T-helper 22 cell (primary cell): ENCODE measurements around the gene FCHO1.
"Not testable (repeated sequence)": the region's sequence is repeated elsewhere in the genome, so short reads cannot be mapped to it uniquely, and the experiment has no call there.

ENCODE experiments used
- DNase-seq: peaks from one replicate; pipeline ENCODE4 v3.0.0-alpha.2; 2020; ENCODE audit warnings: low read depth

Gene FCHO1

DNA sequence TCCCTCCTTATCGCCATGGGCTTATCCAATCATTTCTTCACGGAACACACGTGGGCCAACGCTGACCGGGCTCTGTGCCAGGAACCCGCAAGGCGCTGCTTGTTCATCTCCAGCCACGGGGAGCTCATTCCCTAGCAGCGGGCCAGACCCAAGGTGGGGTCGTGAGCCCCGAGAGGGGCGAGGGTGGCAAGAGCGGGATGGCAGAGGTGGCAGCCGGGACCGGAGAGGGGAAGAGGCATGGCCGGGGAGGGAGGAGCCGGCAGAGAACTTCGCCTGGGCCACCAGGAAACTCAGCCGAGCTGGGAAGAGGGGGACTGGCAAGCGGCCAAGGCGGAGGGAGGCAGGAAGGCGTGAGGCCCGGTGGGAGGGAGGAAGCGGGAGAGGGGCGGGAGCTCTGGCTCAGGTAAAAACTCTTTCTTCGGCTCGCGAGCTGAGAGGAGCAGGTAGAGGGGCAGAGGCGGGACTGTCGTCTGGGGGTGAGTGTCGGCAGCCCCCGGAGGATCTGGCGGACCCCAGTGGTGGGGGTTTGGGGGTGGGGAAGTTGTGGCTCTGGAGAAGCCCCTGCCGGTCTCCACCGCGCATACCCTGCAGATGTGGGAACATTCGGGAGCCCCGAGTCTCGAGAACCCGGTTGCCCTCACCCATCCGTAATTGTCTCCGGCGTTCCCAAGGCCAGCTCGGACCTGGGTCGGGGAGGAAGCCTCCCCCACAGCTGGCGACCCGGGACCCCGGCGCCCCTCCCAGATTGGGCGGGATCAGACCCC is 43.6 kb downstream of the FCHO1 start, which contains the start of gene B3GNT3:
Gene B3GNT3, plus strand, starts transcription at position 408 of the 764 bp plus-strand sequence. CDS start 12,670 bp downstream, outside the sequence.
- DNase-seq = no peak

DNA sequence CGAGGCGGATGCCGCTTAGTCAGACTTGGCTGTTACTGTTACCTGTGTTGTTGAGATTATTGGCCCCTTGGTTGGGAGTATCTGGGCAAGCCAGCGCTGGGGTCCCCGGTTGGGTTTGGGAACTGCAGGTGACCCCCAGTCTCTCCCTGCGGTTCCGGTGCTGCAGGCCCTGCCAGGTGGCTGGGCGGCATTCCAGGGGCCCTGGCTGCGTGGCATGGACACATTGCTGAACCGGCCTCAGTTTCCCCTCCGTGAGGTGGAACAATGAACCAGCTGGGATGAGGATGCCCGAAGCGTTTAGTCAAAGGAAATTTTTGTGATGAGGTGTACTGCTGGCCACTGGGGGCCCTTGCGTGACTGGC is 44.2 kb downstream of the FCHO1 start:
- no peak for DNase-seq

DNA sequence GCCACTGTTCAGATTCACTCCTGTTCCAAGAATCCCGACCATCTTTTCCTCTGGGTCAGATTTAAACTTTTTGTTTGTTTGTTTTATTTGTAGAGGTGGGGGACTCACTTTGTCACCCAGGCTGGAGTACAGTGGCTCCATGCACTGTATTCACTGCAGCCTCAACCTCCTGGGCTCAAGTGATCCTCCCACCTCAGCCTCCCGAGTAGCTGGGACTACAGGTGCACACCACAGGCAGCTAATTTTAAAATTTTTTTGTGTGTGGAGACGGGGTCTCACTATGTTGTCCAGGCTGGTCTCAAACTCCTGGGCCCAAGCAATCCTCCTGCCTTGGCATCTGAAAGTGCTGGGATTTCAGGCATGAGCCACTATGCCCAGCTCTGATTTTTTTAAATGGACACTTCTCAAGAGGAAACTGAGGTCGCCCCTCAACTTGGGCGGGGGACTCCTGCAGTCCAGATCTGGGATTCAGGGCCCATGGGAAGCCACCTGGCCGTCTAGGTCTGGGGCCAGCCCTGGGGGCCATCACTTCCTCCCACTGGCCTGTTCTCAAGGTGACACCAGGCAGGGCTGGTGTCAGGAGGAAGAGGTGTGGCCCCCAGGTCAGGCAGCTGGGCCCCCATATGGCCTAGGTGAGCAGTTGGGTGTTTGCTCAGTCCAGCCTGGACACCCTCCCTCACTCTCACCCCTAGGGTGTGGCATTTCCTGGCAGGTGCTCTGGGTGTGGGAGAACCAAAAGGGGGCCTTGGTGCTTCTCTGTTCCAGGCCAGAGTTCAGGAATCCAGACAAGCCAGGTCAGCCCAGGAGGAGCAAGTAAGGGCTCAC is 44.9 kb downstream of the FCHO1 start:
- DNase-seq = no peak

DNA sequence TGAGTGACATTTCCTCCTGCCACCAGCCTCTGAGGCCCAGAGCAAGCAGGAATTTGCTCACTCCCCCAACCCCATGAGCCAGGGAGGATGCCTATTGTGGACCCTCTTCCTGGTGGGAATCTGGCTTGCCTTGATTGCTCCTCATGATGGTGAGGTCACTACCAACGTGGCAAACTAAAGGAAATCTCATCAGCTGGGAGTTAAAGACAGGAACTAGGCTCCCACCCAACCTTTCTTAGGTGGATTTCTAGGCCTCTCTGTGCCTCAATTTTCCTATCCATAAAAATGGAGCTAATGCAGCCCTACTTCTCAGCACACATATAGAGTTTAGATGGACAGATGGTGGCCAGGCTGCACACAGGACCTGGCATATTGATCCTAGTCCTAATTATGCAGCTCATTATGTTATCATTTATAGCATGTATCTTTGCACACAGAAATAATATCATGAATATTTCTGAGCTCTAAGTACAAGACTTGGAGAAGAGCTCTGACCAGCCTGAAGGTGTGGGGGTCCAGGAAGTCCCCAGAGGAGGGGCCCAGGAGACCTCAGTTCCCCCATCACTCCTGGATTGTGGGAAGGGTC is 45.7 kb downstream of the FCHO1 start:
- no peak for DNase-seq

DNA sequence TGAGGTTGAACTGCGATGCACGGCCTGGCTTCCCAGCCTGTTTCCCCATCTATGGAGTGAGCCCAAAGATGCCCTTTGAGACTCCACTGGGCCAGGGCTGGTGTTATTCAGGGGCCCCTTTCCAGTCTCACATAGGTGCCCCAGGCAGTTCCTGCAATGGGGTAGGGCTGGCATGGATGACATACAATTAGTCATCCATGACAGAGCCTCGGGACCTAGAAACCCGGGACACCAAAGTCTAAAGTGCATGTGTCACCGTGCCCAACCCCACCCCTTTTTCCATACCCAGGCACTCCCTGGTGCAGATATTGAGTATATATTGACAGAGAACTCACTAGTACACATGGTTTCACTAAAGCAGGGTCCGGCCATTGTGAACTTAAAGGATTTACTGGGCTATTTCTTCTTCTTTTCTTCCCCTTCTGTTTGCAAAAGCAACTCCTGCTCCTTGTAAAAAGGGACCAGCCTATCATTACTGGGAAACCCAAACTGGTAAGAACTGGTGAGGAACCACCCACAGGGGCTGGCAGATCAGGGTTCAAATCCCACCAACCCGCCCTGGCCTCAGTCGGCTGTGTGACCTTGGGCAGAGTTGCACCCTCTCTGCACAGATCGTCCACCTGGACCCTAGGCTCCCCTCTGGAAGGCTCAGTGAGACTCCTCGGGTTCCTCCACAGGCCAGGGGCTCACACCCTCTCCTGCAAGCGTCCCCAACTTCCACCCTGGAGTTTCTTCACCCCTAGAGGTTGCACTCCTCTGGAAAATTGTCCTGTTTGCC is 46.3 kb downstream of the FCHO1 start:
- DNase-seq = no peak

DNA sequence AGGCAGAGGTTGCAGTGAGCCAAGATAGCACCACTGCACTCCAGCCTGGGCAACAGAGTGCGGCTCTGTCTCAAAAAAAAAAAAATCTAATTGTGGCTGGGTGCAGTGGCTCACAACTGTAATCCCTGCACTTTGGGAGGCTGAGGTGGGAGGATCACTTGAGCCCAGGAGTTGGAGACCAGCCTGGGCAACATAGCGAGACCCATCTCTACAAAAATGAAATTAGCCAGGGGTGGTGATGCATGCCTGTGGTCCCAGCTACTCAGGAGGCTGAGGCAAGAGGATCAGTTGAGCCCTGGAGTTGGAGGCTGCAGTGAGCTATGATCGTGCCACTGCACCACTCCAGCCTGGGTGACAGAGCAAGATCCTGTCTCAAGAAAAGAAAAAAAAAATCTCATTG is 47.3 kb downstream of the FCHO1 start:
- not testable (repeated sequence) for DNase-seq

DNA sequence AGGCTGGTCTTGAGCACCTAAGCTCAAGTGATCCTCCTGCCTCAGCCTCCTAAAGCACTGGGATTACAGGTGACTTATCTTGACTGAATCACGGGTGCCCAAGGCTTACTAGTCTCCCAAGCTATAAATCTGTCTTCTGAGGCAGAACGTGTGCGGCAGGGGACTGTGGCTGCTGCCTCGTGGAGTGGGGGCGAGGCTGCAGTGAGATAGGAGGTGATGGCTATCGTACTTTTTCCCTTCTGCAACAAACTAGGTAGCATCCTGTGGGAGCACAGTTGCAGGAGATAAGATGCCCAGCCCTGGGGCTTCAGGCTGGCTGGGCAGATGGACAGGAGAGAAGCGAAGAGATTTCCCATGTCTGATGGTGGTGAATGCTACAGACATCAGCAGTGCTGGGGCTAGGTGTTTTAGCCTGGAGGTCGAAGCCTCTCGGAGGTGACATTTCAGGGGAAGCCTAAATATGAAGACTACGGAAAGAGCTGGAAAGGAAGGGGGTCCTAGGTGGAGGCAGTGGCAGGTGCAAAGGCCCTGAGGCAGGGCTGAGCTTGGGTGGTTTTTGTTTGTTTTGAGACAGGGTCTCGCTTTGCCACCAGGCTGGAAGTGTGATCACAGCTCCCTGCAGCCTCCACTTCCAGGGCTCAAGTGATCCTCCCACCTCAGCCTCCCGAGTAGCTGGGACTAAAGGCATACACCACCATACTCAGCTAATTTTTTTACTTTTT is 51.0 kb downstream of the FCHO1 start:
- no peak for DNase-seq

DNA sequence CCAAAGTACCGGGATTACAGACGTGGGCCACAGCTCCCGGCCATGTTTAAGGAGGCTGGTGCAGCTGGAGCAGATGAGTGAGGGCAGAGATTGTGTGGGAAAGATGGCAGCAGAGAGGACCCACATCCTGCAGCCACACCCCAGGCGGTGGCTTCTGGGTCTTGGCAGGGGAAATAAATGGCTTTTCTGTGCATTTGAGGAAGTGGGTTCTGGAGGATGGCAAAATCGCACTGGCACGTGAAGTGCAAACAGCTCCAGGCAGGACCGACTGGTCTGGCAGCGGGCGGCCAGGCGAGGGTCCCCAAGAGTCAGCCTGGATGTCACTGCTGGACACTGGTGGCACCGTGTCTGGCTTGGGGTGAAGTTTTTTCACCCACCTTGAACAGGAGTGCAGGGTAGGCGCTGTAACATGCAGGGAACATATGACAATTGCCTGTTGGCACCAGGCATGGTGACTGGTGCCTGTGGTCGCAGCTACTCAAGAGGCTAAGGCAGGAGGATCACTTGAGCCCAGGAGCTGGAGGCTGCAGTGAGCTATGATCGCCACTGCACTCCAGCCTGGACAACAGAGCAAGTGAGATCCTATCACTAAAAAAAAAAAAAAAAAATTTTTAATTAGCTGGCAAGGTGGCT is 52.1 kb downstream of the FCHO1 start:
- no peak for DNase-seq

DNA sequence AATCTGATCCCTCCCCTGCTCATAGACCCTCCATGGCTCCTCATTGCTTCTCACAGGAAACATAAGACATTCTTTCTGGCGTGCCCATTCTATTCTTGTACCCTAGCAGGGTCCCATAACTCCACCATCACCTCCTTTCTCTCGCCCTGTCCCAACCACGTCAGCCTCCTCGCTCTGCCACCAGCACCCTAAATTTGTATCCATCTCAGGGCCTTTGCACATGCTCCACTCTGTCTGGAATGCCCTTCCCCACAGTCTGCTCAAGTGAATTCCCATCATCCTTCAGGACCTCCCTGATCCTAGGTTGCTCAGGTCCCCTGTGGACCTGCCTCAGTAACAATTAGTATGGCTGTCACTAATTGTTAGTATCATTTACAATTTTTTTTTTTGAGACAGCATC is 54.1 kb downstream of the FCHO1 start:
- no peak for DNase-seq

DNA sequence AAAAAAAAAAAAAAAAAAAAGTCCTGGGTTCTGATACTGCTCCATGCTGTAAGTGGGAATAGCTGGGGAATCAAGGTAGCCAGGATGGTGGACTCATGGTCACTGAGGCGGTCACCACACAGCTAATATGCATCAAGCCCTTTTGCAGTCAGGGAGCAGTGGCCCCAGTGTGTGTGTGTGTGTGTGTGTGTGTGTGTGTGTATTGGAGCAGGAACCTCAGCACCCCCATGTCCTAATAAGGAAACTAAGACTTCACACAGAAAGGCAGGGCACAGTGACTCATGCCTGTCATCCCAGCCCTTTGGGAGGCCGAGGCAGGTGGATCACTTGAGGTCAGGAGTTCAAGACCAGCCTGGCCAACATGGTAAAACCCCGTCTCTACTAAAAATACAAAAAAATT is 55.7 kb downstream of the FCHO1 start:
- DNase-seq = no peak

DNA sequence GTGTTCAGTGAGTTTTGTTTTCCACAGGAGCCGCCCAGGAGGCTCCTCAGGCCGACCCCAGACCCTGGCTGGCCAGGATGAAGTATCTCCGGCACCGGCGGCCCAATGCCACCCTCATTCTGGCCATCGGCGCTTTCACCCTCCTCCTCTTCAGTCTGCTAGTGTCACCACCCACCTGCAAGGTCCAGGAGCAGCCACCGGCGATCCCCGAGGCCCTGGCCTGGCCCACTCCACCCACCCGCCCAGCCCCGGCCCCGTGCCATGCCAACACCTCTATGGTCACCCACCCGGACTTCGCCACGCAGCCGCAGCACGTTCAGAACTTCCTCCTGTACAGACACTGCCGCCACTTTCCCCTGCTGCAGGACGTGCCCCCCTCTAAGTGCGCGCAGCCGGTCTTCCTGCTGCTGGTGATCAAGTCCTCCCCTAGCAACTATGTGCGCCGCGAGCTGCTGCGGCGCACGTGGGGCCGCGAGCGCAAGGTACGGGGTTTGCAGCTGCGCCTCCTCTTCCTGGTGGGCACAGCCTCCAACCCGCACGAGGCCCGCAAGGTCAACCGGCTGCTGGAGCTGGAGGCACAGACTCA is 56.5 kb downstream of the FCHO1 start:
- no peak for DNase-seq

DNA sequence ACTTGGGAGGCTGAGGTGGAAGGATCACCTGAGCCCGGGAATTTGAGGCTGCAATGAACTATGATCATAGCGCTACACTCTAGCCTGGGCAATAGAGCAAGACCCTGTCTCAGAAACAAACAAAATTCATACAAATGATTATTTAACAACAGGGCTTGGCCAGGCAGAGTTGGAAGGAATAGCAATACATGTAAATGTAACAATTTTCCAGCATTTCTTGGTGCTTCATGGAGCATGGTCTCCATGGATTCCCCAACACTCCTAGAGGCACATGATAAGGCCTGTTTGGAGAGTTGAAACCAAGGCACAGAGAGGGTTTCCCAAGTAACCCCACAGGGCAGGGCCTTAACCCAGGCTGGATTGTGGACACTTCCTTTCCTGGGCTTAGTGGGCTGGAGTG is 59.8 kb downstream of the FCHO1 start:
- no peak for DNase-seq

DNA sequence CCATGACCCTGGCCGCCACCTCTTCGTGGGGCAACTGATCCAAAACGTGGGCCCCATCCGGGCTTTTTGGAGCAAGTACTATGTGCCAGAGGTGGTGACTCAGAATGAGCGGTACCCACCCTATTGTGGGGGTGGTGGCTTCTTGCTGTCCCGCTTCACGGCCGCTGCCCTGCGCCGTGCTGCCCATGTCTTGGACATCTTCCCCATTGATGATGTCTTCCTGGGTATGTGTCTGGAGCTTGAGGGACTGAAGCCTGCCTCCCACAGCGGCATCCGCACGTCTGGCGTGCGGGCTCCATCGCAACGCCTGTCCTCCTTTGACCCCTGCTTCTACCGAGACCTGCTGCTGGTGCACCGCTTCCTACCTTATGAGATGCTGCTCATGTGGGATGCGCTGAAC is 60.4 kb downstream of the FCHO1 start:
- no peak for DNase-seq

DNA sequence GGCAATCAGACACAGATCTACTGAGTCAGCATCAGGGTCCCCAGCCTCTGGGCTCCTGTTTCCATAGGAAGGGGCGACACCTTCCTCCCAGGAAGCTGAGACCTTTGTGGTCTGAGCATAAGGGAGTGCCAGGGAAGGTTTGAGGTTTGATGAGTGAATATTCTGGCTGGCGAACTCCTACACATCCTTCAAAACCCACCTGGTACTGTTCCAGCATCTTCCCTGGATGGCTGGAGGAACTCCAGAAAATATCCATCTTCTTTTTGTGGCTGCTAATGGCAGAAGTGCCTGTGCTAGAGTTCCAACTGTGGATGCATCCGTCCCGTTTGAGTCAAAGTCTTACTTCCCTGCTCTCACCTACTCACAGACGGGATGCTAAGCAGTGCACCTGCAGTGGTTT is 60.8 kb downstream of the FCHO1 start:
- no peak for DNase-seq

DNA sequence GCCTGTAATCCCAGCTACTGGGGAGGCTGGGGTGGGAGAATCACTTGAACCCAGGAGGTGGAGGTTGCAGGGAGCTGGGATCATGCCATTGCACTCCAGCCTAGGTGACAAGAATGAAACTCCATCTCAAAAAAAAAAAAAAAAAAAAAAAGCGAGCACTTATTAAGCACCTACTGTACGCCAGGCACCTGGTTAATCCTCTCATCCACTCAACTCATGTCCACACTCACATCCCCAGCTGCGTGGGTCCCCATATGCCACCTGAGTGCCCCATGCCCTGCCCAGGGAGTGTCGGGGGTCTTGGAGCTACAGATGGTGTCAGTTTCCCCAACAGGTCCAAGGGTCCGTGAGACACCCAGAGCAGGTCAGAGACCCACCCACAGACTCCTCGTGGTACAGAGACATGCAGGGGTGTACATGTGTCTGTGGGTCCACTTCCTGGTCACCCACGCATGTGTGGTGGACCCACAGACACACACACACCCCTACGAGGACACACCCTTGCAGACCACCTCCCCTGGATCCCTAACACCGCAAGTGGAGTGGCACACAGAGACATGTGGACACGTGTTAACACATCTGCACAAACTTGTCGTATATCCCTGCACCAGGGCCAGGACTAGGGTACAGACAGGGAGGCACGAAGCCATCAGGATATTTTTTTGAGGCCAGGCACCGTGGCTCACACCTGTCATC is 66.5 kb downstream of the FCHO1 start:
- DNase-seq = no peak

DNA sequence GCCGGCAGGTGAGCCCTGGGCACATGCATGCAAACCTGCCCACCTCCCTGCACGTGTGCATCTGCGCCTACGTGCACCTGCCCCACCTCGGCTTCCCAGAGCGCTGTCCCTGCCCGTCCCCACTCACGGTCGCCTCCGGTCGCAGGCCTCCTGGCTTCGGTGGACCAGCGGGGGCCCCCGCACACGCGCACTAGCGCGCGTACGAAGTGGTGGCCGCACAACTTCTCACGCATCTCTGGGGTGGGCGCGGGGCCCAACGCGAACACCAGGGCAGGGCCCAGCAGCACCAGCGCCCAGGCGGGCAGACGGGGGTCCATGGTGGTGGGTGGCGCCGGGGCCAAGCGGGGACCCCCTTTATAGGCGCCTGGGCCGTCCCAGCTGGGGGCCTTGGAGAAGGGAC is 69.9 kb downstream of the FCHO1 start, which contains the start of gene INSL3:
Gene INSL3, minus strand, starts transcription at position 330 of the 400 bp plus-strand sequence. Its CDS starts 13 bp downstream, at position 317.
- DNase-seq = no peak

DNA sequence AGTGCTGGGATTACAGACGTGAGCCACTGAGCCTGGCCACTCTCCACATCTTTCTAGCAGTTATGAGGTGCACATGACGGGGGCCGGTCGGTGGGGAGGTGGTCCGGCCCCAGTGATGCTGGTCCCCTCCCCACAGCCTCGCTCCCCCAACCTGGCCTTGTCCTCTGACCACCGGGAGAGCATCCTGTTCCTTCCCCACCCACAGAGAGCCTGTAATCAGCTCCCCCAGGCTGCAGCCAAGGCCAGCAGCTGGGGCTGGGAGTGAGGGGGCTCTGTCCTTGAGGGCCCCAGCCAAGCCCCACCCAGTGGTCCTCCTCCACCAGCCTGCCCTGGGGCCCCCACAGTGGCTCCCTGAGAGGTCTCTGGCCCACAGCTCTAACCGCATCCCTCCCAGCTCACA is 73.1 kb downstream of the FCHO1 start:
- DNase-seq = no peak

DNA sequence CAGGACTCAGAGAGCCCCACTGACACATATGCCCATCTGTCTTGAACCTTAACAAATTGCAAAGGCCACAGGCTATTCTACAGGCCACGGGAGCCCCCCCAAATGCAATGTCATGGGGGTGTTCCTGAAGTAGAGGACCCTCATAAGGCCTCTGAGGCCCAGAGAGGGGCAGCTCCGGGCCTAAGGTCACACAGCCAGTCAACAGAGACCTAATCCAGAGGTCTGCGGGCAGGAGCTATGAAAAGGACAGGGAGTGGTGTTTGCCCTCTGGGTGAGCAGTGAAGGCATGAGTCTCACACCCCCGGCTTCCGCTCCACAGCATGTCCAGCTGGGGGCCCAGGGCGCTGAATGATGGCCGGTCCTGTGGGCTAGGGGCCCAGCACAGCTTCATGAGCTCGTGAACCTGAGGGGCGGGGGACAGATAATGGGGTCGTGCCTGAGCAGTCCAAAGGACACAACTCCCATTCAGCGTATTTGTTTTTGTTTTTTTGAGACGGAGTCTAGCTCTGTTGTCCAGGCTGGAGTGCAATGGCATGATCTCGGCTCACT is 75.3 kb downstream of the FCHO1 start:
- DNase-seq = no peak

DNA sequence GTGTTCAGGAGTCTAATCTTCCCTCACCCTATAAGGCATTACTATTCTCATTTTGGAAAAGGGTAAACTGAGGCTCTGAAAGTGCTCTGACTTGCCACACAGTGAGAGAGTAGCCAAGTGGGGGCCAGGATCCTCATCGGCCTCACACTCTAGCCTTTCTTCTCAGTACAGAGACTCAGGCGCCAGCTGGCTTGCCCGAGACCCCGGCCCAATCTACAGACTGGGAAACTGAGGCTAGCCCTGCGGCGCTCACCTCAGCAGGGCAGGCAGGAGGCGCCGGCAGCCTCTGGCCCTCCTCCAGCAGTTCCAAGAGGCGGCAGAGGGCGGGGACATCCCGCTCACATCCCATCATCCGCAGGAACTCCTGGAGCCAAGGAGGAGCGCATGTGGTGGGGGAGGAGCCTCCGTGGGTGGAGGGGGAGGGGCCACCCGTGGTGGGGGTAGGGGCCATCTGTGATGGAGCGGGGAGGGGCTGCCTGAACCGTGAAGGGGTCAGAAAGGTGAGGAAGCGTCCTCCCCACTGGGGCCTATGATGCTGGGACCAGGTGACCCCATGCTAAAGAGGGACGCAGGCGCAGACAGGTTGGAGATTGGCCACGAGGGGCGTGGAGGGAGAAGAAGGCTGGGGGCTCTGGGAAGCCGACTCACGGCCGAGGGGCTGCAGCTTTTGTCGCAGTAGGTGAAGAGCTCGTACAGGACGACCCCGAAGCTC is 78.7 kb downstream of the FCHO1 start:
- DNase-seq = no peak
